Lower lobe of right lung (tissue), 2 donors: ENCODE data around the gene TTLL1. TPM values are rescaled to one million over a fixed set of nuclear protein-coding genes. Genes with fewer than 3 reads are reported as not detected.
"Not testable (repeated sequence)": the region's sequence is repeated elsewhere in the genome, so short reads cannot be mapped to it uniquely, and the experiment has no call there.

Experiments
- ATAC-seq, 2 donors: fragments of 200-7000 bp; cut with Tn5 transposase; one replicate each; pipeline ENCODE4 v1.9.1; 2020 to 2022; ENCODE audit warnings: mild to moderate bottlenecking in 2 of 2, moderate library complexity in 2 of 2
- DNase-seq: peaks from one replicate; pipeline ENCODE4 v3.0.0-alpha.2; 2020
- H3K27ac ChIP-seq: fragments of 200-600 bp; one replicate; pipeline ENCODE4 v1.8.0; 2022
- H3K27me3 ChIP-seq: fragments of 200-600 bp; one replicate; pipeline ENCODE4 v1.8.0; 2022; ENCODE audit warnings: low read depth
- H3K36me3 ChIP-seq: fragments of 200-600 bp; one replicate; pipeline ENCODE4 v1.8.0; 2022; ENCODE audit warnings: mild to moderate bottlenecking
- H3K4me1 ChIP-seq: fragments of 200-600 bp; one replicate; pipeline ENCODE4 v1.8.0; 2022
- H3K4me3 ChIP-seq: fragments of 200-600 bp; one replicate; pipeline ENCODE4 v1.8.0; 2022; ENCODE audit warnings: mild to moderate bottlenecking
- H3K9me3 ChIP-seq: fragments of 200-600 bp; one replicate; pipeline ENCODE4 v1.8.0; 2022
- intact Hi-C: fragments of 100-400 bp; cut with DNase I; formaldehyde crosslinking; loops from one replicate; pipeline ENCODE4 v1.11.0; 2022
- total RNA-seq: library from RNA; stranded (reverse); fragmentation: NEBNext Ultra II Directional; extraction: Animal tissue kit (Norgen Biotek cat#: 25700); gene quantifications from one replicate; pipeline ENCODE4 v1.2.1, GENCODE V29; 2021
- TF ChIP-seq, protein P1 (sequence below): fragments of 200-600 bp; IDR thresholded peaks from one replicate; pipeline ENCODE4 v1.8.0; 2022; ENCODE audit warnings: antibody characterized with exemption, mild to moderate bottlenecking
- donor health status: DM: no; HTN: yes; CAD: no; lungs with severe emphysema.

The TTLL1 gene
- total RNA-seq, 1 donor from 2014 or later, result 5.4 TPM

DNA sequence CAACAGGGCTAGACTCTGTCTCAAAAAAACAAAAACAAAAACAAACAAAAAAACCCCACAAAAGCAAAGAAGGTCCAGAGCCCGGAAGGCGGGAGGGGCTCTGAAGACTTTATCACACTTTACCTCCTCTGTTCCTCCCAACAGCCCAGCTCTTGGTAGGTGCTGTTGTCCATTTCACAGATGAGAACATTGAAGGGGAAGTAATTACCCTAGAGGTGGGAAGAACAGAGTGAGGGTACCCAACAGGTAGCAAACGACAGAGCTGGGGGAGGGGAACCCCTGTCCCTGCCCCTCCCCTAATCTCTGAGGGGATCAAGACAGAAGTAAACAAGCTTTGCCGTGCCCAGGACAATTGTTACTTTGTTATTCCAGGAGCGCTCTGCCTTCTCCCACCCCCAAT is 20.3 kb upstream of the TTLL1 start:
- Histone ChIP-seq H3K4me1 (peaks cover 19% of the 10 kb centered on the region), H3K27ac (no peak overlapping the region), H3K27me3 (peaks cover 17% of the 10 kb centered on the region), H3K4me3 (no peak overlapping the region), H3K36me3 (no peaks in the 10 kb centered on the region), H3K9me3 (no peaks in the 10 kb centered on the region)
- intact Hi-C loops, result no loop called here
- TF ChIP-seq, protein P1, sequence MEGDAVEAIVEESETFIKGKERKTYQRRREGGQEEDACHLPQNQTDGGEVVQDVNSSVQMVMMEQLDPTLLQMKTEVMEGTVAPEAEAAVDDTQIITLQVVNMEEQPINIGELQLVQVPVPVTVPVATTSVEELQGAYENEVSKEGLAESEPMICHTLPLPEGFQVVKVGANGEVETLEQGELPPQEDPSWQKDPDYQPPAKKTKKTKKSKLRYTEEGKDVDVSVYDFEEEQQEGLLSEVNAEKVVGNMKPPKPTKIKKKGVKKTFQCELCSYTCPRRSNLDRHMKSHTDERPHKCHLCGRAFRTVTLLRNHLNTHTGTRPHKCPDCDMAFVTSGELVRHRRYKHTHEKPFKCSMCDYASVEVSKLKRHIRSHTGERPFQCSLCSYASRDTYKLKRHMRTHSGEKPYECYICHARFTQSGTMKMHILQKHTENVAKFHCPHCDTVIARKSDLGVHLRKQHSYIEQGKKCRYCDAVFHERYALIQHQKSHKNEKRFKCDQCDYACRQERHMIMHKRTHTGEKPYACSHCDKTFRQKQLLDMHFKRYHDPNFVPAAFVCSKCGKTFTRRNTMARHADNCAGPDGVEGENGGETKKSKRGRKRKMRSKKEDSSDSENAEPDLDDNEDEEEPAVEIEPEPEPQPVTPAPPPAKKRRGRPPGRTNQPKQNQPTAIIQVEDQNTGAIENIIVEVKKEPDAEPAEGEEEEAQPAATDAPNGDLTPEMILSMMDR, result no peak
- no peak for DNase-seq
- no peak for ATAC-seq

DNA sequence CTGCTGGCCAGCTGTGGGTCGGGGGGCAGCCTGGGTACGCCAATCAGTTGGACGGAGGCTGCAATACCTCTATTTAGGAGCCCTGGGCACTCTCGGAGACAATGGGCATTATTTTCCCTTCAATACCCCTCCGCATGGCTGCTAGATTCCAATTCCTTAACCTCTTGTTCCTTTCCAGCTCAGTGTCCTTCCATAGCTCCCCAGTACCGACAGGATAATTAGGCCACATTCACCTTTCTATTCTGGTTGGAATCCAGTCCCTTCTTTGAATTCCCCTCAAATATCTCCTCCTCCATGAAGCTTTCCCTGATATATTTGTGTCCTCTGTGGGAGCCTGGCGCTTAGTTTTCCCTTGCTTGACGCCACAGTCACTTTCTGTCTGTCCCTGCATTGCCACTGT is 17.1 kb upstream of the TTLL1 start:
- ATAC-seq (no peak), DNase-seq (no peak)
- no peak overlapping the region for H3K4me3 ChIP-seq
- no peaks in the 10 kb centered on the region for H3K9me3 ChIP-seq
- H3K27ac ChIP-seq, result no peak overlapping the region
- intact Hi-C loops, result no loop called here
- TF ChIP-seq, protein P1, result no peak
- peaks cover 7% of the 10 kb centered on the region for H3K27me3 ChIP-seq
- peaks cover 24% of the 10 kb centered on the region for H3K4me1 ChIP-seq
- H3K36me3 ChIP-seq, result no peaks in the 10 kb centered on the region

DNA sequence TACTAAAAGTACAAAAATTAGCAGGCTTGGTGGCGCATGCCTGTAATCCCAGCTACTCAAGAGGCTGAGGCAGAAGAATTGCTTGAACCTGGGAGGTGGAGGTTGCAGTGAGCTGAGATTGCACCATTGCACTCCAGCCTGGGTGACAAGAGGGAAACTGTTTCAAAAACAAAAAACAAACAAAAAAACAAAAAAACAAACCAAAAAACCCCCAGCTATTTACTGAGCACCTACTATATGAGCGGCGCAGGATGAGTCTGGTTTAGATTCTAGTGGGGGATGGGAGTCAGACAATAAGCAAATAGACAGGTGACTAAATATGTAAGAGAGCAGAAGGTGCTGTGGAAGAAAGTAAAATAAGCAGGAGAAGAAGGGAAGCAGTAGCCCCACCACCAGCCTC is 15.8 kb upstream of the TTLL1 start:
- ATAC-seq, DNase-seq, H3K9me3 ChIP-seq, H3K36me3 ChIP-seq, intact Hi-C loops, H3K27me3 ChIP-seq, H3K4me3 ChIP-seq: not testable (repeated sequence)
- H3K27ac ChIP-seq, result peak overlapping the region; percentile 46
- H3K4me1 ChIP-seq, result peaks cover 13% of the 10 kb centered on the region

DNA sequence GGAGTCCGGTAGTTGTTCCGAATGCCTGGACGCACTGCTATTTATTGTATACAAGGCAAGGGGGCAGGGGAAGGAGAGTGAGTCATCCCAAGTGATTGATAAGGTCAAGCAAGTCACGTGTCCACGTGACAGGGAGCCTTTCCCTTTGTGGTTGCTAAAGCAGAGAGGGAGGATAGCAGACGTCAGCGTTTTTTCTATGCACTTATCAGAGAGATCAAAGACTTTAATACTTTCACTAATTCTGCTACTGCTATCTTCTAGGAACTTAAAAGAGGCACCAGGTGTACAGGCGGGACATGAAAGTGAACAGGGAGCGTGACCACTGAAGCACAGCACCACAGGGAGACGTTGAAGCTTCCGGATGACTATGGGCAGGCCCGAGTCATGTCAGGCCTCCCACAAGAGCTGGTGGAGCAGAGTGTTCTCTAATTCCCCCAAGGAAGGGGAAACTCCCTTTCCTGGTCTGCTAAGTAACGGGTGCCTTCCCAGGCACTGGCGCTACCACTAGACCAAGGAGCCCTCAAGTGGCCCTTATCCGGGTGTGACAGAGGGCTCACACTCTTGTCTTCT is 14.9 kb upstream of the TTLL1 start:
- ATAC-seq, result peak; percentile 37 to 41

DNA sequence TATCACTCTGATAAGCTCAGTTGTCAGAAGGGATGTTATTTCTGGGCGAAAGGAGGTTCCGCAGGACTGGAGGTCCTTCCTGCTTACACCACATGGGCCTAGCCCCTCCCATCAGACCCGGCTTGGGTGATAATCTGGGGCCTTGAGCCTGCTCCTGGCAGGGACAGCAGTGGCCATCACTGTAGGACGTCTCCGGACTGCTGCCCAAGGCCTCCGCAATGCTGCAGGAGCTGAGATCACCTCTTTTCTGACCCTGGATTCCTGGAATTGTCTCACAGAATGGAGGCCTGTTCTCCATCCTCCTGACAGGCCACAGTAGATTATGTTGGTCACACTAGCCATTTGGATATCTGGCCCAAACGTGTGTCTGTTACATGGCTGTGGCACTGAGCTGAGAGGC is 12.1 kb upstream of the TTLL1 start:
- H3K36me3 ChIP-seq, result no peaks in the 10 kb centered on the region

More for the DNA sequence above, 14.9 kb upstream of the TTLL1 start:
- H3K4me3 ChIP-seq, H3K36me3 ChIP-seq, intact Hi-C loops, DNase-seq, H3K27me3 ChIP-seq, H3K9me3 ChIP-seq: not testable (repeated sequence)
- H3K27ac ChIP-seq, result peak overlapping the region; percentile 46
- H3K4me1 ChIP-seq, result peaks cover 14% of the 10 kb centered on the region

DNA sequence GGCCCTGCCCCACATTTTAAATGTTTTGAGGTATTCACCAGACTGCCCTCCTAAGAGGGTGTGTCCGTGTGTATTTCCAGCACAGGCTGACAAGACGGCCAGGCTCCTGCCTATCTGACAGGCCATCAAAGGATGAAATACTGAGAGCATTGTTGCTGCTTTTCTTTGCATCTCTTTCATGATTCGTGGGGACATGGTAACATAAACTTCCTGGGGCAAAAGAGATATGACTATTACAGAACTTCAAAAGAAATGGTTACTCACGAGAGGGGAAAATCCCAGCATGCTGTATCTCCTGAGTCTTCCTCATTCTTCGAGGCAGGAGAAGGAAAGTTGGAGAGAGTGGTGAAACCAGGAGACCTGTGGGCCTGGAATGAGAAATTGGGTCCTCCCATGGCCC is 11.0 kb upstream of the TTLL1 start:
- TF ChIP-seq, protein P1, result no peak
- intact Hi-C loops, result no loop called here
- peaks cover 14% of the 10 kb centered on the region for H3K4me1 ChIP-seq
- no peaks in the 10 kb centered on the region for H3K27me3 ChIP-seq
- H3K27ac ChIP-seq, result no peak overlapping the region
- peaks cover 5% of the 10 kb centered on the region for H3K9me3 ChIP-seq
- H3K36me3 ChIP-seq, result no peaks in the 10 kb centered on the region
- DNase-seq, result no peak
- H3K4me3 ChIP-seq, result no peak overlapping the region
- ATAC-seq, result no peak

More for the DNA sequence above, 12.1 kb upstream of the TTLL1 start:
- Histone ChIP-seq H3K4me3 (no peak overlapping the region), H3K27me3 (no peaks in the 10 kb centered on the region), H3K27ac (no peak overlapping the region), H3K4me1 (peaks cover 14% of the 10 kb centered on the region), H3K9me3 (peaks cover 5% of the 10 kb centered on the region)
- TF ChIP-seq, protein P1, result no peak
- DNase-seq, result no peak
- ATAC-seq, result no peak
- intact Hi-C loops, result no loop called here
